ENCODE measurements around the gene PHRF1.

The PHRF1 gene

GRCh38 chr11:575996-576768 is at the start of gene PHRF1:
Gene PHRF1, plus strand, starts transcription at chr11:576470. Its CDS starts 5,043 bp downstream, at chr11:581513.
- DNase-seq = peak; percentile 95

- DNase-seq = no peak
These were observed 48.0 kb upstream of the PHRF1 start for GRCh38 chr11:528166-528814.

- DNase-seq = no peak
These were observed 47.2 kb upstream of the PHRF1 start for GRCh38 chr11:528815-529727.

GRCh38 chr11:529728-530411 is 46.4 kb upstream of the PHRF1 start:
- DNase-seq = no peak

GRCh38 chr11:530960-531831 is 45.1 kb upstream of the PHRF1 start:
- no peak for DNase-seq

GRCh38 chr11:531919-532526 is 44.2 kb upstream of the PHRF1 start:
- DNase-seq = no peak

- no peak for DNase-seq
These were observed 43.7 kb upstream of the PHRF1 start for GRCh38 chr11:532527-532985.

GRCh38 chr11:532986-533585 is 43.2 kb upstream of the PHRF1 start:
- no peak for DNase-seq

GRCh38 chr11:533586-534395 is 42.5 kb upstream of the PHRF1 start:
- peak; percentile 18 for DNase-seq

GRCh38 chr11:534396-535209 is 41.7 kb upstream of the PHRF1 start:
- peak; percentile 30 for DNase-seq

- DNase-seq = no peak
These were observed 41.1 kb upstream of the PHRF1 start for GRCh38 chr11:535210-535518.

GRCh38 chr11:535519-536454 is 40.5 kb upstream of the PHRF1 start, which contains the start of gene HRAS:
Gene HRAS, minus strand, starts transcription at chr11:535576.
- DNase-seq = peak; percentile 95

GRCh38 chr11:536841-537621 is 39.2 kb upstream of the PHRF1 start, which contains the start of gene LRRC56:
Gene LRRC56, plus strand, starts transcription at chr11:537527. Its CDS starts 3,158 bp downstream, at chr11:540685.
- DNase-seq = peak; percentile 96

- DNase-seq = no peak
These were observed 38.4 kb upstream of the PHRF1 start for GRCh38 chr11:537622-538430.

GRCh38 chr11:538431-539051 is 37.7 kb upstream of the PHRF1 start:
- no peak for DNase-seq
